Activated CD8-positive, alpha-beta memory T cell treated with anti-CD3 and anti-CD28 coated beads for 24 hours (primary cell): ENCODE measurements around the gene RASL11A.
"Not testable (repeated sequence)": the region's sequence is repeated elsewhere in the genome, so short reads cannot be mapped to it uniquely, and the experiment has no call there.

Source experiments
- DNase-seq: peaks from one replicate; pipeline ENCODE4 v3.0.0-alpha.2; 2020

Gene RASL11A

DNA sequence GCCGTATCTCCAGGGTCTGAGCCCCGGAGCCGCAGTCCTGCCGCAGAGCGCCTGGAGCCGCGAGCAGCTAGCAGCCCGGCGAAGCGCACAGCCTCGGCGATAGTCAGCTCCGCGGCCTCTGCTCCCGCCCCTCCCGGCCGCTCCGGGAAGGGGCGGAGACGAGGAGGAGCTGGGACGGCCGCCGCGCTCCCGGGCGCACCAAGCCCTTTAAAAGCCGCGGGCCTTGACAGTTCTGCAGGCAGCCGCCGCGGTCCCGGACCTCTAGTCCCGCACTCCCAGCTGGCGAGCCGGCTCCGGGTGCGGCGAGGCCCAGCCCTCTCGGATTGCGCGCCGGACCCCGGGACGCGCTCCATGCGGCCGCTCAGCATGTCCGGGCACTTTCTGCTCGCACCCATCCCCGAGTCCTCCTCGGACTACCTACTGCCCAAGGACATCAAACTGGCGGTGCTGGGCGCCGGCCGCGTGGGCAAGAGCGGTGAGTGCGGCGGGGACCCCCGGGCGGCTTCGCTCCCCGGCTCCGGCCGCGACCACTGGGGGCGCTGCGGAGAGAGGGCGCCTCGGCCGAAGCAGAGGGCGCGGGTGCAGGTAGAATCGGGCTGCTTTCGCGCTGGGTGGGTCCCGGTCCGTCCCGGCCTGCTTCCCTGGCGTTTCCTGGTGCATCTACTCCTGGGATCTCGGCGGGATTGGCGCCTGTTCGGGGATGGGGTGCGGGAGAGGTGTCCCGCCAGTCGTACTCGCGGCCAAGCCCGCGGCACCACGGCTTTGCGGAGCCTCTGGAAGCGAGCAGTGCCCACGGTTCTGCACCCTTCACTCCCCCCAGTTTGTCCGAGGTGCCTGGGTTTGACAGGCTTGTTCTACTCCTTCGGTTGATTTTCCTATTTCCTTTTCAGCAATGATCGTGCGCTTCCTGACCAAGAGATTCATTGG is at the start of gene RASL11A:
RASL11A (plus strand) TSS at position 237 of the 927 bp plus-strand sequence; CDS start at position 352, 115 bp downstream.
- peak; percentile 93 for DNase-seq

DNA sequence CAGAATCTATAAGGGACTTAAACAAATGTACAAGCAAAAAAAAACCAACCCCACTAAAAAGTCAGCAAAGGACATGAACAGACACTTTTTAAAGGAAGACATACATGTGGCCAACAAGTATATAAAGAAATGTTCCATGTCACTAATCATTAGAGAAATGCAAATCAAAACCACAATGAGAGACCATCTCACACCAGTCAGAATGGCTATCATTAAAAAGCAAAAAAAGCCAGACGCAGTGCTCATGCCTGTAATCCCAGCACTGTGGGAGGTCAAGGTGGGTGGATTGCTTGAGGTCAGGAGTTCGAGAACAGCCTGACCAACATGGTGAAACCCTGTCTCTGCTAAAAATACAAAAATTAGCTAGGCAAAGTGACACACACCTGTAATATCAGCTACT is 48.5 kb upstream of the RASL11A start:
- not testable (repeated sequence) for DNase-seq

- DNase-seq, result no peak
These were observed 43.6 kb upstream of the RASL11A start for GRCh38 chr13:27226991-27227390.

DNA sequence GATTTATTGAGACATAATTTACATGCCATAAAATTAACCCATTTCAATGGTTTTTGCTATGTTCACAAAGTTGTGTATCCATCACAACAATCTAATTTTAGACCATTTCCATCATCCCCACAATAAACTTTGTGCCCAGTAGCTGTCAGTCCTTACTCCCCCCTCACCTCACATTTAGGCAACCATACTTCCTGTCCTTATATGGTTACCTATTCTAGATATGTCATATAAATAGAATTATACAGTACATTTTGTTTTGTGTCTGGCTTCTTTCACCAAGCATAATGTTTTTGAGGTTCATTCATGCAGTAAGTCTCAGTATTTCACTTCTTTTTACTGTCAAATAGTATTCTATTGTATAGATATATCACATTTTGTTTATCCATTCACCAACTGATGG is 42.5 kb upstream of the RASL11A start:
- no peak for DNase-seq

GRCh38 chr13:27229642-27230041 is 41.0 kb upstream of the RASL11A start:
- no peak for DNase-seq

DNA sequence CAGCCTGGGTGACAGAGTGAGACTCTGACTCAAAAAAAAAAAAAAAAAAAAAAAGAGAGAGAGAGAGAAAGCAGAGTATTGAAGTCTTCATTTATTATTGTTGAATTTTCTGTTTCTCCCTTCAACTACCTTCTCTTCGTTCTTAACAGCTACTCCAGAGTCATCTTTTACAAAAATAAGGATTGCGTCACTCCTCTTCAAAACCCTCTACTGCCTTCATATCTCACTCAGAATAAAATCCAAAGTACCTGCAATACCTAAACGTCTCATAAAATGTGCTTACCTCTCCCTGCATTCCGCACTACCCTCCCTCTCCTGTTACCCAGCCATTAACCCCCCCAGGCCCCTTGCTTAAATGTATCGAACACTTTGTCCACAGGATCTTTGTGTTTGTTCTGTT is 36.7 kb upstream of the RASL11A start:
- no peak for DNase-seq

DNA sequence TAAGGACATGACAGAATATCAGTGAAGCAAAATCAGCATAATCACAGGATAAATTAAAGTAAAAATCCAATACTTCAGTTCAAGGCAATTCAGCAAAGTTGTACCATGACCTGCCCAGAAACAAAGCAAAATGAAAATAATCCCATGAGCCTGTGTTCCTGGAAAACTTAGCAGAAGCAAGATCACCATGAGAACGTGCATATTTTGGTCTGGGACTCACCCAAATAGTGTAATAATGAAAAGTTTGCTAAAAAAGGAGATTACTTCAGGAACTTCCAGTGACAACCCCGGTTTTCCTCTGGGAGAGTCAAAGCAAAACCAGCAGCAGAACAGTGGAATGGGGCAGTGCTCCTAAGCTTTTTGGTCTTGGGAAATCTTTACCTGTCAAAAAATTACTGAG is 34.2 kb upstream of the RASL11A start:
- DNase-seq, result no peak

DNA sequence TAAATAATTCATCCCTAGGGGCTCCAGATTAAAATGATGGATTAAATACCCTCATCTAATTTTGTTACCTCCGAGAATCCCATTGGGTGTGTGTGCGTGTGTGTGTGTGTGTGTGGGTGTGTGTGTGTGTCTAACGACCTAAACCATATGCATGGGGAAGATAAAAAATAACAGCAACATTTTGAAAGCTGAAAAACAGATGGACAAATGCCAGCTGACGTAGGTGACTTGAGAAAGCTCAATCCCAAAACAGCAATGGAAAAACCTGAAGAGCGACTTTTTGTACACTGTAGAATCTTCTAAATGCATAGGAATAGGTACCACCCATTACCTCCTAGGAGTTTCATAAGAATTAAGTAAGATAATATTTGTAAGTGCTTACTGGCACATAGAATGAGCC is 27.9 kb upstream of the RASL11A start:
- DNase-seq, result no peak

DNA sequence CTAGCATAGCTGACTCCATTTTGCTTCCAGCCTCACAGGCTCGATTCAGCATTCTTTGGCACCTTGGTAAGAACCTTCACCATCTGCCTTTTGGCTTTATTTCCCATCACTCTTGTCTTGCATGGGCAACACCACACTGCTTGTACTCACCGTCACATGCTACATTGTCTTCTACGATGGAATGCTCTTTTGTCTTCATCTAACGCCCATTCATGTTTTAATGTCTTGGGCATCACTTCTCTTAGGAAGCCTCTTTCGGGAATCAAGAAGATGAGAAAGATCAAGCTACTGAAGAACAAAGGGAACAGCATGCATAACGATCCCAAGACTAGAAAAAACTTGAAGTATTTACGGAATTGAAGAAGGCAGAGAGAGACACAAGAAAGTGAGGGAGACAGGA is 25.0 kb upstream of the RASL11A start:
- no peak for DNase-seq

DNA sequence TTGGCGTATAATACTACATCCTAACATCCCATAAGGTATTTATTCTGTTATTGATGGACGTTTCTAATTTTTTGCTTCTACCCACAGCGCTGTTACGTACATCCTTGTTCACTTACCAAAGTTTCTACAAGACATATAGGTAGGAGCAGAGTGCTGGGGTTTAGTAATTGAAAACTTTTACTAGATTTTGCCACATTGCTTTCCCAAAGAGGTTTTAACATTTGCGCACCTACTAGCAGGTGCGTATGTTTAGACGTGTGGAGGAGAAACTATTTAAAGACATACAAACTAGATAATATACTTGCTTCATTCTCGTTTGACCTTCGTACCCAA is 19.8 kb upstream of the RASL11A start:
- DNase-seq, result no peak

GRCh38 chr13:27251166-27252091 is 19.2 kb upstream of the RASL11A start, which contains the start of gene RPL21:
TSS of gene RPL21 (plus strand) at chr13:27251558. CDS start at chr13:27253777, 2,219 bp downstream.
- peak; percentile 99 for DNase-seq

DNA sequence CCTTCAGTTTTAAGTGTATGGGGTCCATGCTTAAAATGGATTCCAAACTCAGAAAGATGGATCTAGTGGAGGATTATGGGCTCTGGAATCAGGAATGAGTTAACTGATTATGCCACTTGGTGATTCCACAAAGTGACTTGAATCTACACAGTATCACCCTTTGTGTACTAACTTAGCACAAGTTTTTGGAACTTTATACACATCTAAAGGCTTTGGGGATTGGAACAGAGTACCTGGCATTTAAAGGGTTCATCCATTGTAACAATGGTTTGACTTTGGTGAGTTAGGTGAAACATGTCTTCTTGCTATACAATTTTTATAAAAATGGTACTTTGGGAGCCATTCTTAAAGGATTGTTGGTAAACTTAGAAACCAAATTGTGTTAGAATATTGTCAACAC is 18.2 kb upstream of the RASL11A start:
- no peak for DNase-seq

DNA sequence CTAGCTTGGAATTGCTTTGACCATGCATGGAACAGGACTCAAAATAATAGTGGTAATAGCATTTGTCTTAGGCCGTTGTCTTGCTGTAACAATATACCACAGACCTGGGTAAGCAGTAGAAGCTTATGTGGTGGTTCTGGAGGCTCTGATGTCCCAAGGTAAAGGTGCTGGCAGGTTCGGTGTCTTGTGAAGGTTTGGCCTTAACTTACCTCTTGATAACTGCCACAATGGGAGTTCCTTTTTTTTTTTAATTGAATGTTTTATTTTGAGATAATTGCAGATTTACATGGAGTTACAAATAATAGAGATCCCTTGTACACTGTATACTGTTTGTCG is 13.4 kb upstream of the RASL11A start:
- no peak for DNase-seq

GRCh38 chr13:27257648-27258253 is 12.9 kb upstream of the RASL11A start:
- no peak for DNase-seq

DNA sequence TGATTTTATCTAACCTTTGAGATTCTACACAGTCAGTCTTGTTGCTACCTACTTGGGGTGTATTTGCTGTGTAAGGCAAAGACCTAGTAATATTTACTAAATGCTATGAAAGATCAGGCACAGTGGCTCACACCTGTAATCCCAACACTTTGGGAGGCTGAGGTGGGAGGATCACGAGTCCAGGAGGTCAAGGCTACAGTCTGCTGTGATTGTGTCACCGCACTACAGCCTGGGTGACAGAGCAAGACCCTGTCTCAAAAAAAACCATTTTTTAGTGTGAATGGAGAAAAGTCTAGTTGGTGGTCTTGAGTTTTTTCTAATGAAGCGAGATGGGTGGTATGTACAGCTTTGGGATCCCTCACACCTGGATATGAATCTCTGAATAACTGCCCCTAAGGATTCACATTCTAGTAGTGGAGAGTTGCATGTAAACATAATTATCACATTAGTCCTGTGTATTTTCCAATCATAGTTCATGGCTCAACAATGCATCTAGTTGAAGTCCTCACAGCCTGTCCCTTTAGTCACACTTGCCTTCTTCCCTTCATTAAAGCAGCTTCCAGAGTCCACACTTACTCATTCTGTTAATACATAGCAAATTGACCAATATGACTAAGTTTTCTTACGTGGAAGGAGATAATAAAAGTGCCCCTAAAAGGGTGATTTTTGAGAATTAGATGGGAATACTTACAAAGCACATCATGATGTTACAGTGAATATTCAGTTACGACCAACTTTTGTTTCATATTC is 11.8 kb upstream of the RASL11A start:
- no peak for DNase-seq

GRCh38 chr13:27259831-27260230 is 10.8 kb upstream of the RASL11A start:
- no peak for DNase-seq

GRCh38 chr13:27261396-27261795 is 9.2 kb upstream of the RASL11A start:
- DNase-seq, result no peak

DNA sequence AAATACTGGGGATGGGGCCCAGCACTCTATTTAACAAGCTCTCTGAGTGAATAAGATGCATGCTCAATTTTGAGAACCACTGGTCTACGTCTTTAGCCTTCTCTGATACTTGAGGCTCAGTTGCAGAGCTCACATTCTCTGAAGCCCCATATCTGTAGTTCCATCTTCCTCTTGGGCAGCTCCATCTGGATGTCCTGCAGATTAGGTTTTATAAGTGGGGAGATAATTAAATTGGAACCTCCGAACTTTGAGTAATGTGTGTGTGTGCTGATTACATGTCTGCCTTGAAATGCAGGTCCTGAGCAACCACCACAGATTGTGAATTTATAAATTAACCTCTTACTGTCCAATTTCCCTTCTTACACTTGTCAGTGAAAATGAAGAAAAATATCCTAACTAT is 7.2 kb upstream of the RASL11A start:
- no peak for DNase-seq

- DNase-seq, result no peak
These were observed 6.4 kb upstream of the RASL11A start for GRCh38 chr13:27264181-27264580.

DNA sequence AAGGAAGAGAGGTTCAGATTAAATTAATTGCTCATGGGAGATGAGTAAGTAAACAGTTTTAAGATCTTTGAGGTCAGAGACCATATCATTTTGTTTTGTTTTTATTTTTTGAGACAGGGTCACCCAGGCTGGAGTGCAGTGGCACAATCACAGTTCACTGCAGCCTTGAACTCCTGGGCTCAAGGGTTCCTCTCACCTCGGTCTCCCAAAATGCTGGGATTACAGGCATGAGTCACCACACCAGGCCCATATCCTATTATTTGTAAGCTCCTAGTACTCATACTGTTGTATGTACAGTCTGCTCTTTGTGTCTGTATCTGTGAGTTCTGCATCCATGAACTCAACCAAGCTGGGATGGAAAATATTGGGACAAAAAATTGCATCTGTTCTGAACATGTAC is 6.0 kb upstream of the RASL11A start:
- no peak for DNase-seq

DNA sequence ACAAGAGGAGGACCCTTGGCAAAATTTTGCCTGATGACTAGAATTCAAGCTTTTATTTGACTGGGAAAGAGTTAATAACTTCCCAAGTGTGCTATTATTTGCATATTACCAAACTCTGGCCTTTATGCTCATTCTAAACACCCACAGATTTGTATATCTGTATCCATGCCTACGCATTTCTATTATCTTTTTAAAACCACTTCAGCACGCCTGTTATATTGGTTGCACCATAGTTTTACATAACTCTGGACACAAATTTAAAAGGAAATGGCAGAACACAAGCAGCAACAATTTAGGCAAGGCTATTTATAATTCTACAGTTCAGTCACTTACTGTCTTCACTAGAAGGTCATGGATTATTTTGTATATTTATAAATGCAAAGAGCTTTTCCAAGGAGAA is 3.7 kb upstream of the RASL11A start:
- no peak for DNase-seq

DNA sequence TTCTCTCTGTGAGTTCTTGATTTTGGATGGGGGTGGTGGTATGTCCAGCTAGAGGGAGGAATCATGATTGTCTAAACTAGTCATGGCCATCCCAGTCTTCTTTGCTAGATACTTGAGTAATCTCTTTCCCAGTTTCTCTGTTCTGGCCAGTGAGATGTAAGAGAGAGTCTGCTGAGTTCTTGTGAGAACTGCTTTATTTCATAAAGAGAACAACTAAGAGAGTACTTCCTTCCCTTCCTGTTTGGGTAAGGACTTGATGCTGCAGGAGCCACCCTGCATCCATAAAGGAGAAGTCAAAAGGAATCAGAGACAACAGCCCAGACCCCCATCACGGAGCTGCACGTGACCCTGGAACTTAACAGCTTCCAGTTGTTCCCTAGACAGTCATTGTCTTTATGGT is 3.0 kb upstream of the RASL11A start:
- DNase-seq, result no peak
